ENCODE results near the gene SV2C.

GRCh38 chr5:76178913-76179312 is 95.7 kb downstream of the SV2C start:
- TF ChIP-seq POLR2AphosphoS5 (IDR thresholded peaks at IDR 0.05) (no peak), POLR2A (IDR thresholded peaks at IDR 0.05) (no peak), CTCF (IDR thresholded peaks at IDR 0.05) (no peak)
